Activated CD4-positive, CD25-positive, alpha-beta regulatory T cell treated with anti-CD3 and anti-CD28 coated beads, Interleukin-2, amount 50 U/mL, for 72 hours (primary cell): ENCODE data around the gene PNMA3.
A peak's percentile ranks its signal among the peaks of the same experiment; 100 is the strongest.
"Not testable (repeated sequence)": the region's sequence is repeated elsewhere in the genome, so short reads cannot be mapped to it uniquely, and the experiment has no call there.

ENCODE experiments used
- DNase-seq: peaks from one replicate; pipeline ENCODE4 v3.0.0; 2021

PNMA3 gene

DNA sequence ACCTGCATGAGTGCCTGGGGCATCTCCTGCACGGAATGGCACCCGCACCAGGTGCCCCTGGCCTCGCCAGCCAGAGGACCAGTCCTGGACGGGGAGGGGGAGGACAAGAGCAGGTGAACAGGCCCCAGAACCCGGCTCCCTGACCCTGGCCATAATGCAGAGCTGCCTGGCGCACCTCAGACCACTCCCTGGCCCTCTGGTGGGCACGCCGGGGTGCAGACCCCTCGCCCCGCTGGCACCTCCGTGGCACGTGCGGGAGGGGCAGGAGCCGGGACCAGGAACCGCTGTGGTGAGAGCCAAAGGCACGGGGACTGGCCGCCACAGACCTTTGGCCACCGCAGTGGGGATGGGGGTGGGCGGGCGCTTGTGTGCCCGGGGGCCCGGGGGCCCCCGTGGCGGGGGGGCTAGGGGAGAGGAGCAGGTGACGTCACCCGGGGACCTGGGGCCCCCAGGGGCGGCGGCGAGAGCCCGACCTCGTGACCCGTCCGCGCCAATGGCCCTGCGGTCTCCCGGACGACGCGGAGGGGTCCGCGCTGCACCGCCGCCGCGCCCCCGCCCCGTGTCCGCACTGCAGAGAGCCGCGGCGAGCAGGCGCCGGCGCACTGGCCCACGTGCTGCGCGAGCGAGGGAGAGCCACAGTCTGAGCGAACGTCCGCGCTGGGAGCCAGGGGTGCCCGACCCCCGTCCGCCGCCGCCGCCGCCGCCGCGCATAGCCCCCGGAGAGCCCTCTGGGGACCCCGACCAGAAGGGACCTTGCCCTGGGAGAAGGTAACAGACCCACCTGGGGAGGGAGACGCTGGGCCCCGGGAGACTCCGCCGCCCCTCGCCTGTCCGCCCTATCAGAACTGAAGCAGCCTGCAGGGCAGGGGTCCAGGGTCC is at the start of gene PNMA3:
TSS of gene PNMA3 (plus strand) at position 600 of the 879 bp plus-strand sequence. CDS start 586 bp downstream, outside the sequence.
- DNase-seq = no peak

GRCh38 chrX:153017174-153017573 is 39.1 kb upstream of the PNMA3 start:
- not testable (repeated sequence) for DNase-seq

DNA sequence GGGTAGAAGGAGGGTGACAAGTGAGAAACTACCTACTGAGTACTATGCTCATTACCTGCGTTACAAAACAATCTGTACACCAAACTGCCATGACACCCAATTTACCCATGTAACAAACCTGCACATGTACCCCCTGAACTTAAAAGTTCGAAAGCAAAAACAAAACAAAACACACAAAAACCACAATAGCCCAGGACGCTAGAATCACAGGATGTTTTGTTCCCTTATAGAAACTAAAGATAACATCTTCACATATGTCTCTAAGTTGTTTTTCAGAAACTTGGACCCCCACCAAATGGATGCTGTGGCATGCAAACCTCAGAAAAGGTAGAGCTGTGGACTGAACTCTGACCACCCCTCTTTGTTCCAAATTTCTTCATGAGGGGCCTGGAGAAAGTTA is 37.1 kb upstream of the PNMA3 start:
- no peak for DNase-seq

DNA sequence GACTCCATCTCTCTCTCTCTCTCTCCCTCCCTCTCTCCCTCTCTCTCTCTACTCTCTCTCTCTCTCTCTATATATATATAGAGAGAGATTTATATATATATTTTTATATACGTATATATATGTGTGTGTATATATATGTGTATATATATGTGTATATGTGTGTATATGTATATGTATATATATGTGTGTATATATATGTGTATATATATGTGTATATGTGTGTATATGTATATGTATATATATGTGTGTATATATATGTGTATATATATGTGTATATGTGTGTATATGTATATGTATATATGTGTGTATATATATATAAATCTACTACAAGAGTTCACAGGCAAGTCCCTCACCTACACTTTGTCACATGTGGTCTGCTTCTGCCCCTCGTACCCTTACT is 29.8 kb upstream of the PNMA3 start:
- not testable (repeated sequence) for DNase-seq

GRCh38 chrX:153028487-153028886 is 27.8 kb upstream of the PNMA3 start:
- DNase-seq = not testable (repeated sequence)

DNA sequence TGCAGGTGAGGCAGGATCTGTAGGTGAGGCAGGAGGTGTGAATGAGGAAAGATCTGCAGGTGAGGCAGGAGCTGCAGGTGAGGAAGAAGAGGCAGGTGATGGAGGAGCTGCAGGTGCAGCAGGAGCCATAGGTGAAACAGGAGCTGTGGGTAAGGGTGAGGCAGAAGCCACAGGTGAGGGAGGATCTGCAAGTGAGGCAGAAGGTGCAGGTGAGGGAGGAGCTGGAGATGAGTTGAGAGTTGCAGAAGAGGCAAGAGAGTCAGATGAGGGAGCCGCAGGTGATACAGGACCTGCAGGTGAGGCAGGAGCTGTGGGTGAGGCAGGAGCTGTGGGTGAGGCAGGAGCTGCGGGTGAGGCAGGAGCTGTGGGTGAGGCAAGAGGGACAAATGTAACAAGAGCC is 27.1 kb upstream of the PNMA3 start:
- no peak for DNase-seq

DNA sequence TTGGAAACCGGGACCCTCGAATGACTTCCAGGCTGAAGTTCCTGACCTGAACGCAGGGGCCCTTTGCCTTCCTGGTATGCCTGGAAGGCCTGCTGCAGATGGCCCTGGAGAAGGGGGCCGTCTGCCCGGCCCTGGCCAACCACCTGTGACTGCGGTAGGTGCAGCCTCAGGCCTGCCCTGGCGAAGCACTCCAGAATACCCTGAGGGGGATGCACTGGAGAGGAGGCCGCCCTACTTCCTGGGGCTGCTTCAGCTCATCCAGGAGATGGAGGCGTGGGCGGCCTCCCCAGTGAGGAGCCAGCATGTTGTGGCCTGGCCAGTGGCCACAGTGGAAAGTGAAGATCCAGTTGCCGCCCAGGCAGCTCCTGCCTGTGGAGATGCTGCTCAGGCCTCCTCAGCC is 26.4 kb upstream of the PNMA3 start:
- no peak for DNase-seq

GRCh38 chrX:153030801-153031200 is 25.5 kb upstream of the PNMA3 start:
- DNase-seq = no peak

DNA sequence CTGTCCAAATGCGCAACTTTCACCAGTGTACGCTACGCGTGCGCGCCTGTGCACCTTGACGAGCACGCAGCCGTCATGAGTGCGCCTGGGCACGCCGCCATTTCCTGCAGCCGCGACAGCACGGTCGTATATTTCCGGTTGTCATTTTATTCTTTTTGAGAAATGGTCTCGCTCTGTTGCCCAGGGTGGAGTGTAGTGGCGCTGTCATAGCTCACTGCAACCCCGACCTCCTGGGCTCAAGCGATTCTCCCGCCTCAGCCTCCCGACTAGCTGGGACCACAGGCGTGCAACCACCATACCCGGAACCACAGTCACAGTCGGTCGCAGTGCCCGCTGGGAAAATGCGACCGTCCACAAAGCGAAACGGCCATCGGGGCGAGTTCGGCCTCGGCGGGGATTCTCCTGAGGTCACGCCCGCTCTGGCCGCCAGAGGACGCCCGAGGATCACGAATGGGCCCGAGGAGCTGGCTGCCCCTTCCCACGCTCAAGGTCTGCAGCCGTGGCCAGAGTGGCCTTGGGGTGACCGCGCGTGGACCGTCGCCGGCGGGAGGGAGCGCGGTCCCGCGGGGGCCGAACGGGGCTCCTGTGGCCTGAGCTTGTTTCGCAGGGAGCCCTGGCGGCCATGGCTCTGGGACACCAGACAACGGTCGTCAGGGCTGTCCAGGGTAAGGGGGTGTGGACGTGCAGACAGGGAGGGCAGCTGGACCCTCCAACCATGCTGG is 23.7 kb upstream of the PNMA3 start:
- peak; percentile 83 for DNase-seq

GRCh38 chrX:153049093-153049492 is 7.2 kb upstream of the PNMA3 start:
- no peak for DNase-seq

DNA sequence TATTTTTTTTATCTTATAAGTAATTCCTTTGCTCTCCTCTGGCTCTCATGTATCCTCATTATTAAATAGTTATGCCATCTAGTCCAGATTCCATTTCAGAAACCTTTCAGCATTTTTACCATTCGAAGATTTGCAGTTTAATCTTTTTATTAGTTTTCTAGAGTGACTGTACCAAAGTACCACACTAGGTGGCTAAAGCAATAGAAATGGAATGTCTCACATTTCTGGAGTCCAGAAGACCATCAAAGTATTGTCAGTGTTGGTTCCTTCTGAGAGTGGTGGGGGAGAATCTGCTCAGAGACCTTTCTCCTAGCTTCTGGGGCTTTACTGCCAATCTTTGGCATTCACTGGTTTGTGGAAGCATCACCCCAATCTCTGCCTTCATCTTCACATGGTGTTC is 3.7 kb upstream of the PNMA3 start:
- no peak for DNase-seq

DNA sequence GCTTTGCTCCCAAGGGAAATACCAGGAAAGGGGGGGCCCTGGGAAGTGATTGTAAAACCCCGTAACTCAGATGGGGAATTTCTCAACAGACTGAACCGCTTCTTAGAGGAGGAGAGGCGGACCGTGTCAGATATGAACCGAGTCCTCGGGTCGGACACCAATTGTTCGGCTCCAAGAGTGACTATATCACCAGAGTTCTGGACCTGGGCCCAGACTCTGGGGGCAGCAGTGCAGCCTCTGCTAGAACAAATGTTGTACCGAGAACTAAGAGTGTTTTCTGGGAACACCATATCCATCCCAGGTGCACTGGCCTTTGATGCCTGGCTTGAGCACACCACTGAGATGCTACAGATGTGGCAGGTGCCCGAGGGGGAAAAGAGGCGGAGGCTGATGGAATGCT is 1.0 kb downstream of the PNMA3 start:
- DNase-seq = no peak

DNA sequence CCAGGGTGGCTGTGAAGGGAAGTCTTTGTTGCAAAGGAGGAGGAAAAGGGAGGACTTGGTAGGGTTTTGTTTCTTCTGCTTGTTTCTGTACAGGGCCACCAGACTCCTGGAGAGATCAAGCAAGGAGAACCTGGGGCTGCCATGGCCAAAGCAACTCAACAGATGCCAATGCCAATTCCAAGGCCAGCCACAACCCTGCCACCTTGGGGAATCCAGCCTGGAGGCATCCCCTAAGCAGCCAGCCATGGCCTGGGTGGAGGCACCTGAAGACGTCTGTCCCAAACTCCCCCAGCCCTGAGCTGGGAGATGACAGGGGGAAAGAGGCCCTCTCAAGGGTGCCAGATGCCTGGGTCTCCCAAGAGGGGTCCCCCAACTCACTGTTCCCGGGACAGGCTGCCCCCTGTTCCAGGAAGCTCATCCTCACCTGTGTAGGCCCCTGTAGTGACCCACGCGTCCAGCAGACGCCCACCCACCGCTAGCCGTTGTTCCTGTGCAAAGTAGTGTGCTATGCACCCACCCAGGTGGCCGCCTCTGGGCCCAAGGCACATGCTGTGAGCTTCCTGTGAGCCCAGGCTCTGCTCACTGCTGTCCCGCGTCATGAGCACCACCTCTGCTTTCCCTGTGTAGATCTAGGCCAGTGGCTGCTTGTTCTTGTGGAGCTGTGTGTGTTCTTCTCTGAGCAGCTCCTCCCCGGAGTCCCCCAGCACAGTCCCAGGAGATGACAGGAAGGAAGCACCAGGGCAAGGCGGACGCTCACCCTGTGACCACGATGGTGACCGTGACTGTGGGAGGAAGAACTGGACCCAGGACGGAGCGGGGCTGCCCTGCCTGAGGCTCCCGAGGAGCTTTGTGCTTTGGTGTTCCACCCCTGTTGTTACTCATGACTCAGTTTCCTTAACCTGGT is 3.2 kb downstream of the PNMA3 start:
- no peak for DNase-seq

DNA sequence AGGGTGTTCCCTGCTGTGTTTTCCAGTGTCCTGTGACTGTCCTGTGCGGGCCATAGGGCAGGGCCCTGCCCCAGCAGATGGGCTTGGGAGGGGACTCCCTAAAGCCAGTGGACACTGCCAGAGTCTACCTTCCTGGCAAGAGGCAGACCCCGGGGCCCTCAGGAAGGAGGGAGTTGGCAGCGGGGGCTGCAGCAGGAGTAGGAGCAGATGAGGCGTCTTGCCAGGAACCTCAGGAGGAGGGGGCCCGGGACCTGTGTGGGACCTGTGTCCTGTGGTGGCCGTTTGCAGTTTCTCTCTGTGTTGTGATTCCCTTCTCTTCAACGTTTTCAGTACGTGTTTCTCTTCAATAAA is 3.8 kb downstream of the PNMA3 start:
- no peak for DNase-seq

GRCh38 chrX:153061732-153062131 is 5.5 kb downstream of the PNMA3 start:
- DNase-seq = no peak

DNA sequence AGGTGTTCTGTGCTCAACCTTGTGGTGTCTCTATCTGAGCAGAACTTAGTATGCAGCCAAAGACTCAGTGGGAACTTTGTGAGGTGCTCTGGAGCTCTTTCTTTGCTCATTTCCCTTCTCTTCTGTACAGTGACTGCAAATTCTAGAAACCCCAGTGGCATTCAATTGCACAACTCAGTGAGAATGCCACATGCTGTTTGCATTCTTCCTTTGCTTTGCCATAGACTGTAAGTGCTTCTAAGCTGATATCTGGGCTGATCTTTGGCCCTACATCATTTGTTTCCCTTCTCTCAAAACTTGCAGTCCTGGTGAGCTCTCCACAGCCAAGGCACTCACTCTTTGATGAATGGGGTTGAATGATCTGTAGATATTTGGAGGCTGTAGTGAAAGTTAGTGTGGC is 7.0 kb downstream of the PNMA3 start:
- no peak for DNase-seq

- no peak for DNase-seq
These were observed 7.8 kb downstream of the PNMA3 start for GRCh38 chrX:153064061-153064460.

DNA sequence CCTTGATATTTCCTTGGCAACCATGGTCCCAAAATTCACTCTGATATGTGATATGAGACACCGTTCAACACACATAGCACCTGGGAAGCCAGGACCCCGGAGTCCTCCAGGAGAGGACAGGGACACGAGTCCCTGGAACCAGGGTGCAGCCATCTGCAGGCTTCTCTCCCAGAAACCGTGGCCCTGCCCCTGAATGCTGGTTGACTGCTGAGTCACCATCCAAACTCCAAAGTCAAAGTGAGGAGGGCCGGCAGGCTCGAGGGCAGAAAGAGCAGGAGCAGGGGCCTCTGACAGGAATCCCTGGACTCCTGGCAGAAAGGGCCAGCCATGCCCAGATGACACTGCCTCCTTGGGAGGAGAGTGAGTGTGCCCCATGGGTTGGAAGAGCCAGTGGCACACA is 9.1 kb downstream of the PNMA3 start:
- DNase-seq = no peak

- DNase-seq = not testable (repeated sequence)
These were observed 10.1 kb downstream of the PNMA3 start for GRCh38 chrX:153066402-153066801.

GRCh38 chrX:153071909-153072583 is 15.8 kb downstream of the PNMA3 start, which contains the start of gene PNMA6A:
Gene PNMA6A (plus strand): TSS chrX:153072454. CDS start chrX:153073063, 609 bp downstream.
- DNase-seq = not testable (repeated sequence)

DNA sequence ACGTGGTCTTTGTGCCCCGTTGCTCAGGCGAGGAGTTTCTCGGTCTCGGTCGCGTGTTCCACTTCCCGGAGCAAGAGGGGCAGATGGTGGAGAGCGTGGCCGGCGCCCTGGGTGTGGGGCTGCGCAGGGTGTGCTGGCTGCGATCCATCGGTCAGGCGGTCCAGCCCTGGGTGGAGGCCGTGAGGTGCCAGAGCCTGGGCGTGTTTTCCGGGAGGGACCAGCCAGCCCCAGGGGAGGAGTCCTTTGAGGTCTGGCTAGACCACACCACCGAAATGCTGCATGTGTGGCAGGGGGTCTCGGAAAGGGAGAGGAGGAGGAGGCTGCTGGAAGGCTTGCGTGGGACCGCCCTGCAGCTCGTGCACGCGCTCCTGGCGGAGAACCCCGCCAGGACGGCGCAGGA is 17.1 kb downstream of the PNMA3 start:
- DNase-seq = not testable (repeated sequence)

DNA sequence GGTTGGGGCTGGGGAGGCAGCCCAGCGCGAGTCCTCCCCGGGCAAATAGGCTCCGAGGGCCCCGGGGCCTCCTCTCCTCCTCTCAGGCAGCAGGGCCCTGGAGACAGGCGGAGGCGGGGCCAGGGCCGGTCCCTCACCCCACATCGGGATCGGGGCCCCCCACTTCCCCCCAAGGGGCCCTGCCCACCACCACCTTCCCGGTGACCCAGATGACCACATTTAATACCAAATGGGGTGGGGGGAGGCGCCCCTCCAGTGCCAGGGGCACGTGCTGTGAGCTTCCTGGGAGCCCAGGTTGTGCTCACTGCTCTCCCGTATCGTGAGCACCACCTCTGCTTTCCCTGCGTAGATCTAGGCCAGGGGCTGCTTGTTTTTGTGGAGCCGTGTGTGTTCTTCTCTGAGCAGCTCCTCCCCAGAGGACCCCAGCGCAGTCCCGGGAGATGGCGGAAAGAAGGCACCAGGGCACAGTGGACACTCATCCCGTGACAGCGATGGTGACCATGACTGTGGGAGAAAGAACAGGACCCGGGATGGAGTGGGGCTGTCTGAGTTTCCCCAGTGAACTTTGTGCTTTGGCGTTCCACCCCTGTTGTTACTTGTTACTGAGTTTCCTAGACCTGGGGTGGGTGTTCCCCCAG is 18.1 kb downstream of the PNMA3 start:
- no peak for DNase-seq
